Nephron progenitor cell (in vitro differentiated cells): ENCODE results near the gene USH2A.

Experiments
- DNase-seq: peaks from one replicate; pipeline ENCODE4 v3.0.0; 2021
- H3K27ac Mint-ChIP-seq: 2 replicates; pipeline ENCODE4 v1.8.0; 2021; ENCODE audit warnings: mild to moderate bottlenecking, moderate library complexity, mixed read lengths
- H3K27me3 Mint-ChIP-seq: 2 replicates; pipeline ENCODE4 v1.8.0; 2021; ENCODE audit warnings: mild to moderate bottlenecking, low read depth, mixed read lengths; ENCODE audit not compliant: poor library complexity
- H3K36me3 Mint-ChIP-seq: 2 replicates; pipeline ENCODE4 v1.8.0; 2021; ENCODE audit warnings: low read depth, mixed read lengths
- H3K4me1 Mint-ChIP-seq: 2 replicates; pipeline ENCODE4 v1.8.0; 2021; ENCODE audit warnings: mixed read lengths
- H3K4me3 Mint-ChIP-seq: 2 replicates; pipeline ENCODE4 v1.8.0; 2021; ENCODE audit warnings: mild to moderate bottlenecking, moderate library complexity, mixed read lengths
- H3K9me3 Mint-ChIP-seq: 2 replicates; pipeline ENCODE4 v1.8.0; 2021; ENCODE audit warnings: mild to moderate bottlenecking, moderate library complexity, mixed read lengths
- TF ChIP-seq, protein P1 (sequence below): fragments of 200-600 bp; sonication (generic); IDR thresholded peaks from 2 replicates; pipeline ENCODE4 v1.5.0; 2021; ENCODE audit warnings: antibody characterized with exemption

The USH2A gene

DNA sequence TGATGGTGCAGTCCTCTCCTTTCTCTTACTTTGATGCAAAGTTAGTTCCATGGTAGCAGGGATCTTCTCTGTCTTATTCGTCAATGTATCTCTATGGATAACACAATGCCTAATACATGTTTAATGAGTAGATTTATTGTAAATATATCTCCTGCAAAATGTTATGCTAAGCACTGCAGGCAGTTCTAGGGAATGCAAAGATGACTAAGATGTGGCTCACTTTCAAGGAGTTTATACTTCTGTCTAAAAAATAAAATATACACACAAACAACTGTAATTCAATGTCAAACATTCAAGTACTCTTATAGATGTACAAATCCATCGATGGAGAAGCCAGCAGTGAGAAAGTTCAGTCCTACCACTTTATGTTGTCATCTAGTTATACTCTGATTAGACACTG, 661.8 kb downstream of the USH2A start:
- Mint-ChIP-seq H3K36me3 (no peaks in the 10 kb centered on the region), H3K4me3 (no peak overlapping the region), H3K27me3 (peaks cover 2% of the 10 kb centered on the region), H3K4me1 (no peaks in the 10 kb centered on the region), H3K27ac (no peak overlapping the region), H3K9me3 (no peaks in the 10 kb centered on the region)
- TF ChIP-seq, protein P1, sequence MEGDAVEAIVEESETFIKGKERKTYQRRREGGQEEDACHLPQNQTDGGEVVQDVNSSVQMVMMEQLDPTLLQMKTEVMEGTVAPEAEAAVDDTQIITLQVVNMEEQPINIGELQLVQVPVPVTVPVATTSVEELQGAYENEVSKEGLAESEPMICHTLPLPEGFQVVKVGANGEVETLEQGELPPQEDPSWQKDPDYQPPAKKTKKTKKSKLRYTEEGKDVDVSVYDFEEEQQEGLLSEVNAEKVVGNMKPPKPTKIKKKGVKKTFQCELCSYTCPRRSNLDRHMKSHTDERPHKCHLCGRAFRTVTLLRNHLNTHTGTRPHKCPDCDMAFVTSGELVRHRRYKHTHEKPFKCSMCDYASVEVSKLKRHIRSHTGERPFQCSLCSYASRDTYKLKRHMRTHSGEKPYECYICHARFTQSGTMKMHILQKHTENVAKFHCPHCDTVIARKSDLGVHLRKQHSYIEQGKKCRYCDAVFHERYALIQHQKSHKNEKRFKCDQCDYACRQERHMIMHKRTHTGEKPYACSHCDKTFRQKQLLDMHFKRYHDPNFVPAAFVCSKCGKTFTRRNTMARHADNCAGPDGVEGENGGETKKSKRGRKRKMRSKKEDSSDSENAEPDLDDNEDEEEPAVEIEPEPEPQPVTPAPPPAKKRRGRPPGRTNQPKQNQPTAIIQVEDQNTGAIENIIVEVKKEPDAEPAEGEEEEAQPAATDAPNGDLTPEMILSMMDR: no peak
- DNase-seq: no peak

DNA sequence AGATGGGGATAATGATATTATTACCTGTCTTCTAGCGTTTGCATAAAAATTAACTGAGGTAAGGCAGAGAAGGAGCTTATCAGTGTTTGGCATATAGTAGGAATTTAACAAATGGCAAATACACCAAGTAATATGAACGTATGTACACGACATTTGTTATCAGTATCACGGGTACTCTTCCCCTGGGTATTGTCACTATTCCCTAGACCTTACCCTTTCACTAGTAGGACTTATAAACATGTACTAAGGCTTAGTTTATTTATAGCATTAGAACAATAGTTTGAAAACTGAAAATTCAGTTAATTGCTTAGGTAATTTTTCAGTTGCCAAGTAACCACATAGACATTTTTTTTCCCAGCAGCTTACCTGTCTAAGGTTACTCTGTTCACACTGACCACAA, 669.1 kb downstream of the USH2A start:
- TF ChIP-seq, protein P1: no peak
- Mint-ChIP-seq H3K27me3 (no peaks in the 10 kb centered on the region), H3K27ac (no peak overlapping the region), H3K36me3 (no peaks in the 10 kb centered on the region), H3K4me3 (no peak overlapping the region), H3K4me1 (no peaks in the 10 kb centered on the region), H3K9me3 (no peaks in the 10 kb centered on the region)
- no peak for DNase-seq

DNA sequence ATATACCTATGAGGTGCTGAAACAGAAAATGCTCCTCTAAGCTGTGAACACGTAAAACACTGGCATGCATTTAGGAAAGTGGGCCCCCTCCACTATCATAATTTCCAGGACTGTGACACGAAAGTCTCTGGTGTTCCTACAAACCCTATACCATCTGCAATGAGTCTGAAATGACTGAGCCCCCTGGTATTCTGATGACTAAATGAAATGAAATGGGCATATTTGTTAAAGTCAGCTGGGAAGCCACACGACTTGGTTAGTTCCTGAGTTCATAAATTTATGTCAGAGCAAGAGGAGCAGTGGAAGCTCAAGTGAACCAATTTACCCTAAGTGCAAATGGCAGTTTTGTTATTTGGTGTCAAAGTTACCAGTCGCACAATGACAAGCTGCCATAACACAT, 673.8 kb downstream of the USH2A start:
- H3K9me3 Mint-ChIP-seq: no peaks in the 10 kb centered on the region
- TF ChIP-seq, protein P1: no peak
- no peaks in the 10 kb centered on the region for H3K4me1 Mint-ChIP-seq
- no peak overlapping the region for H3K27ac Mint-ChIP-seq
- no peak overlapping the region for H3K4me3 Mint-ChIP-seq
- H3K36me3 Mint-ChIP-seq: no peaks in the 10 kb centered on the region
- DNase-seq: no peak
- no peaks in the 10 kb centered on the region for H3K27me3 Mint-ChIP-seq

DNA sequence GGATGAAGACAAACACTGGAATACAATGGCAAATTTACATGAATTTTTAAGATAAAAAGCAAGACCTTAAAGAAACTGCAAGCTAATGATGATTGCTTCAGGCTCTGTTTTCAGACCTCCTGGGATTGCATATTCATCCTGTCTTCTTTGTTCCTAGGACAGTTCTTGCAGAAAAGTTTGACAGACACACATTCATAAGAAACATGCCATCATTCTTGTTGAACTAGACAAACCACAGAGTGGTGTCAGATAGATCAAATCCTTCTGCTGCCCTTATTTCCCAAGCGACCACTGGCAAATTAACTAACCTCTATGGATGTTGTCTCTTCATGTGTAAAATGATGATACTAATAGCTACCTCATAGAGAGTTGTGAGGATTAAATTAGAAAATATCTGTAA, 674.8 kb downstream of the USH2A start:
- no peak overlapping the region for H3K4me3 Mint-ChIP-seq
- no peaks in the 10 kb centered on the region for H3K36me3 Mint-ChIP-seq
- H3K27me3 Mint-ChIP-seq: no peaks in the 10 kb centered on the region
- H3K4me1 Mint-ChIP-seq: no peaks in the 10 kb centered on the region
- H3K27ac Mint-ChIP-seq: no peak overlapping the region
- no peaks in the 10 kb centered on the region for H3K9me3 Mint-ChIP-seq
- TF ChIP-seq, protein P1: no peak
- DNase-seq: no peak

DNA sequence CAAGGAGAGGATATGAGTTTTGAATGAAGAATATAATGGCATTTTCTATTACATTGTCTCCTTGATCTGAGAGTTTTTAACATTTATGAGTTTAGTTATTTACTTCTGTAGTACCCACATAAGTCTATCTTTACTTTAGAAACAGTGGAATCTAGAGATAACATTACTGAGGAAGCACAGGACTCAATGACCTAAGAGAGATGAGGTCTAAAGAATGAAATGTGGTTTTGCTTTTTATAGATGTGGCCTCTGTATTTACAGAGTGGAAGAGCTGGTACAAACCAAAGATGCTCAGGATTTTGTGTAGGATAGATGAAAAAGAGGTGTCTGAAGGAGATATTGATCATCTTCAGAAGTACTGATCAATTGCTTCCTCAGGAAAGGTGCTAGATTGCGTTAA, 678.8 kb downstream of the USH2A start:
- Mint-ChIP-seq H3K27ac (no peak overlapping the region), H3K27me3 (no peaks in the 10 kb centered on the region), H3K4me3 (no peak overlapping the region), H3K36me3 (no peaks in the 10 kb centered on the region), H3K9me3 (no peaks in the 10 kb centered on the region), H3K4me1 (no peaks in the 10 kb centered on the region)
- DNase-seq: no peak
- TF ChIP-seq, protein P1: no peak

DNA sequence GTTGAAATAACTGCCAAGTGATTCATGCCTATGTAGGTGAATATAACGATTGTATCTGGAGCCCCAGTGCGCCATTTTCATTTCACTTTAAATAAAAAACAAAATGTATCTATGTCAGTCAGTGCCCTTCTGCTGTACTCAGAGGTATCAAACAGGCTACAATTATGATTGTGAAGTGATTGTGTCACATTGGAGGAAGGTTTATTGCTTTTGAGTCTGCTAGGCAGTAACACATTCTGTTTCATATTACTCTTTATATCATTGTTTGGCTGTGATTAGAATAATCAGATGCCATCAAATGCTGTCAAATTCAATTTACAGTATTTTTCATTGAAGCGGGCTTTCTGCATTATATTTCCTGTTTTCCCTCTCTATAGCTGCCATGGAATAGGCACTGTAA, 684.2 kb downstream of the USH2A start:
- no peaks in the 10 kb centered on the region for H3K27me3 Mint-ChIP-seq
- no peak overlapping the region for H3K4me3 Mint-ChIP-seq
- no peak overlapping the region for H3K27ac Mint-ChIP-seq
- no peaks in the 10 kb centered on the region for H3K36me3 Mint-ChIP-seq
- no peaks in the 10 kb centered on the region for H3K4me1 Mint-ChIP-seq
- TF ChIP-seq, protein P1: no peak
- no peak for DNase-seq
- peaks cover 4% of the 10 kb centered on the region for H3K9me3 Mint-ChIP-seq
